Hepatocyte (in vitro differentiated cells): ENCODE results near the gene CYP24A1.

Experiments
- CTCF ChIP-seq: fragments of 200-600 bp; sonication (generic); IDR thresholded peaks from 2 replicates; pipeline ENCODE4 v1.5.1; 2016; ENCODE audit warnings: antibody characterized with exemption, mild to moderate bottlenecking; ENCODE audit not compliant: poor library complexity
- EZH2 ChIP-seq: fragments of 200-600 bp; sonication (generic); IDR thresholded peaks from 2 replicates; pipeline ENCODE4 v1.6.1; 2016; ENCODE audit warnings: antibody characterized with exemption, mild to moderate bottlenecking, borderline replicate concordance

DNA sequence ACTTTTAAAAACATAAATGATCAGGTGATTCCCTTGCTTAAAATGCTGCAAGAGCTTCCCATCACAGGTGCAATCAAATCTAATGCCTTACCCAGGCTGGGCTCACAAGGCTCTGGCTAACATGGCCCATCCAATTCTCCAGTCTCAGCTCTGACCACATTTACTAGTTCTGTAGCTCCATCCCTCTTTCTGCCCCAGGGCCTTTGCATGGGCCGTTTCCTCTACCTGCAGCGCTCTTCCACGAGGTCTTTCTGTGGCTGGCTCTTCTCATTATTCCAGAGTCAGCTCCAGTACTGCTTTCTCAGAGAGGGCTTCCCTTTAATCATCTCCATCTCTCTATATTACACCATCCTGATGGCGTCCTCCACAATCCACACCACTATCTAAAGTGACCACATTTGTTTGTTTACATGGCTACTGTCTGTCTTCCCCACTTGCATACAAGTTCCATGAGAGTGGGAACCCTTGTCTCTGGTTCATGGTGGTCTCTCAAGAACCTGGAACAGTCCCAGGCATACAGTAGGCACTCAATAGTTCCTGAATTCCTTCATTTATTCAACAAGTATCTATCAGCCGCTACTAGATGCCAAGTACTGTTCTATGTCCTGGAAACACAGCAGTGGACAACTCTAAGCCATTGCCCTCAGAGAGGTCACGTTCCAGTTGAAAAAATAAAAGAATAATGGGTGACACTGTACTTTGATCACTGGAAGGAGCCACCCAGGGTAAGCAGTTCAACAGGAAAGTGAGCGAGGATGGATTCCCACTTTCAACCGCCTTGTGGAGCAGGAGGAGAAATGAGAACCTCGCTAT, 12.6 kb downstream of the CYP24A1 start:
- TF ChIP-seq CTCF = no peak
- TF ChIP-seq EZH2 = no peak
